ENCODE data around the gene DEFB127.
"Not testable (repeated sequence)": the region's sequence is repeated elsewhere in the genome, so short reads cannot be mapped to it uniquely, and the experiment has no call there.

Gene DEFB127, protein sequence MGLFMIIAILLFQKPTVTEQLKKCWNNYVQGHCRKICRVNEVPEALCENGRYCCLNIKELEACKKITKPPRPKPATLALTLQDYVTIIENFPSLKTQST
- total RNA-seq: 0 reads per million in 9 experiments

- no peak within 1 kb of the TSS for H3K4me3 Mint-ChIP-seq
- no peak for DNase-seq
- H3K27me3 Mint-ChIP-seq: peaks cover 49 to 56% of the 10 kb centered on the region in 2 donors
- no peaks in the 10 kb centered on the region for H3K4me1 Mint-ChIP-seq (ENCODE audit: low read depth in 2 of 2)
- no peaks in the 10 kb centered on the region for H3K36me3 Mint-ChIP-seq (ENCODE audit: insufficient read depth)
- no peaks in the 10 kb centered on the region for H3K9me3 Mint-ChIP-seq
- H3K27ac Mint-ChIP-seq: no peak within 1 kb of the TSS
- no peak for ATAC-seq (replicated peaks)
These were observed at the start of gene DEFB127 for GRCh38 chr20:157154-157553. Gene DEFB127, plus strand, starts transcription at chr20:157454. Its CDS starts 91 bp downstream, at chr20:157545.

GRCh38 chr20:112396-112795, 44.9 kb upstream of the DEFB127 start:
- no peaks in the 10 kb centered on the region for H3K4me1 Mint-ChIP-seq (ENCODE audit: low read depth in 2 of 2)
- H3K27me3 Mint-ChIP-seq: peaks cover 34 to 63% of the 10 kb centered on the region in 2 donors
- no peak overlapping the region for H3K4me3 Mint-ChIP-seq
- no peak overlapping the region for H3K27ac Mint-ChIP-seq
- DNase-seq (no peak), ATAC-seq (replicated peaks) (no peak)
- H3K9me3 Mint-ChIP-seq: no peaks in the 10 kb centered on the region
- H3K36me3 Mint-ChIP-seq (ENCODE audit: insufficient read depth): no peaks in the 10 kb centered on the region

GRCh38 chr20:117518-117917, 39.7 kb upstream of the DEFB127 start:
- no peaks in the 10 kb centered on the region for H3K9me3 Mint-ChIP-seq
- no peak overlapping the region for H3K4me3 Mint-ChIP-seq
- H3K36me3 Mint-ChIP-seq (ENCODE audit: insufficient read depth): no peaks in the 10 kb centered on the region
- no peak overlapping the region for H3K27ac Mint-ChIP-seq
- H3K27me3 Mint-ChIP-seq: peaks cover 62 to 71% of the 10 kb centered on the region in 2 donors
- ATAC-seq (replicated peaks) (no peak), DNase-seq (no peak)
- no peaks in the 10 kb centered on the region for H3K4me1 Mint-ChIP-seq (ENCODE audit: low read depth in 2 of 2)

DNA sequence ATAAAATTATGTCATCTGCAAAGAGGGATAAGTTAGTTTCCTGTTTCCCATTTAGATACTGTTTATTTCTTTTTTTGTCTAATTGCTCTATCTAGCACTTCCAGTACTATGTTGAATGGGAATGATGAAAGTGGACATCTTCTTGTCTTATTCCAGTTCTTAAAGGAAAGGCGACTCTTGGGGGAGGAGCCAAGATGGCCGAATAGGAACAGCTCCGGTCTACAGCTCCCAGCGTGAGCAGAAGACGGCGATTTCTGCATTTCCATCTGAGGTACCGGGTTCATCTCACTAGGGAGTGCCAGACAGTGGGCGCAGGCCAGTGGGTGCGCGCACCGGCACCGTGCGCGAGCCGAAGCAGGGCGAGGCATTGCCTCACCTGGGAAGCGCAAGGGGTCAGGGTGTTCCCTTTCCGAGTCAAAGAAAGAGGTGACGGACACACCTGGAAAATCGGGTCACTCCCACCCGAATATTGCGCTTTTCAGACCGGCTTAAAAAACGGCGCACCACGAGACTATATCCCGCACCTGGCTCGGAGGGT, 27.4 kb upstream of the DEFB127 start:
- H3K27ac Mint-ChIP-seq; H3K36me3 Mint-ChIP-seq (ENCODE audit: insufficient read depth); H3K4me1 Mint-ChIP-seq (ENCODE audit: low read depth in 2 of 2); DNase-seq; H3K4me3 Mint-ChIP-seq; ATAC-seq (replicated peaks); H3K9me3 Mint-ChIP-seq: not testable (repeated sequence)
- peaks cover 21 to 28% of the 10 kb centered on the region in 2 donors for H3K27me3 Mint-ChIP-seq

DNA sequence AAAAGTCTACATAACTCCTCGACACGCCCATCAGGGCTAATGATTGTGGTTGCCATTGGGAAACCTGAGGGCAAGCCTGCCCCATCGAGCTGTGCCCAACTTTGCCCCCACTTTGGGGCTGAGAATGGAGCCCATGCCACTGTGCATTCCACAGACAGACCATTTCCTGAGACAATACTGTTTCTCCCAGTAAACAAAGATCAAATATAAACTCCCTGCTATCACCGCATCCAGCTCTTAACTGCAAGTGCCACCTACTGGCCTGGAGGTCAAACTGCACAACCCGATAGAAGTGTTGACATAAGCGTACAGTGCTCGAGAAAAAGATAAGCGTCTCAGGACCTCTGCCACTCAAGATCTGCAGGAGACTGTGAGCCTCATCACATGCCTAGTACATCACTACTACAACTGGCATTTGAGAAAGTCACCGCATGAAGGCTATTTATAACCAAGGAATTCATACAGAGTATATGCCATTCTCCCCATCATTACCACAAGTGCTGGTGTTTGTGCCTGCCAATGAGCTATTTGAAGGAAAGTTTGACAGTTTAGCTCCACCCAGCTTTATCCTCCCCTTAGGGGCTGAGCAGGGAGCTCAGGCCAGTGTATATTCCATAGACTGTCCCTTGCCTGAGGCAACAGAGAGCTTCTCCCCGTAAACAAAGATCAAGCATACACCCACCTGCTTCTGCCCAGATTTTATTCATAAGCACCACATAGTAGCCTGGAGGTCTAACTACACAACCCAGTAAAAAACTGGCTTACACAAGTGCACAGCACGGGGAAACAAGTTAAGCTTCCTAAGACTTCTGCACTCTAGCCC, 19.4 kb upstream of the DEFB127 start:
- no peak for ATAC-seq (replicated peaks)
- no peaks in the 10 kb centered on the region for H3K36me3 Mint-ChIP-seq (ENCODE audit: insufficient read depth)
- H3K4me1 Mint-ChIP-seq (ENCODE audit: low read depth in 2 of 2): no peaks in the 10 kb centered on the region
- H3K4me3 Mint-ChIP-seq: no peak overlapping the region
- DNase-seq: no peak
- peaks cover 27 to 41% of the 10 kb centered on the region in 2 donors for H3K27me3 Mint-ChIP-seq
- H3K27ac Mint-ChIP-seq: no peak overlapping the region
- H3K9me3 Mint-ChIP-seq: peaks cover 0 to 7% of the 10 kb centered on the region in 2 donors

DNA sequence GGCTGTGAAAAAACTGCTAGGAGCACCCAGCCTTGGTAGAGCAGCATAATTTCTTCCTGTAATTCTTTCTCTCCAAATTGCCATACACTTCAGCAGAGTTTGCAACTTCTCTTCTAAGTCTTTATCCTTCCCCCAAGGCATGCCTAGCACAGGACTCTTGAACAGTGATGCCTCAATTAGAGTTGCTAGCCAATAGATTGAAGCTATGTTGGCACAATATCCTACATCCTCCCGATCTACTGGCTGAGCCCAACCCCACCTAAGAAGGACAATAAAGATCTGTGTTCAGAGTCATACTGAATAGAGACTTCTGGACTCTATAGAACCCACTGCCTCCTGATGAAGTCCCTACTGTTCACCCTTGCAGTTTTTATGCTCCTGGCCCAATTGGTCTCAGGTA, 15.0 kb upstream of the DEFB127 start, which contains the start of gene DEFB126:
Gene DEFB126, plus strand, starts transcription at position 301 of the 400 bp plus-strand sequence. Its CDS starts 39 bp downstream, at position 340.
- DNase-seq (no peak), ATAC-seq (replicated peaks) (no peak)
- Mint-ChIP-seq H3K27me3 (peaks cover 46 to 62% of the 10 kb centered on the region in 2 donors), H3K4me3 (no peak within 1 kb of the TSS), H3K27ac (no peak within 1 kb of the TSS), H3K4me1 (ENCODE audit: low read depth in 2 of 2) (no peaks in the 10 kb centered on the region), H3K9me3 (peaks cover 0 to 6% of the 10 kb centered on the region in 2 donors), H3K36me3 (ENCODE audit: insufficient read depth) (no peaks in the 10 kb centered on the region)

- DNase-seq (no peak), ATAC-seq (replicated peaks) (no peak)
- Mint-ChIP-seq H3K27me3 (peaks cover 30 to 50% of the 10 kb centered on the region in 2 donors), H3K27ac (no peak overlapping the region), H3K4me1 (ENCODE audit: low read depth in 2 of 2) (no peaks in the 10 kb centered on the region), H3K36me3 (ENCODE audit: insufficient read depth) (no peaks in the 10 kb centered on the region), H3K4me3 (no peak overlapping the region), H3K9me3 (no peaks in the 10 kb centered on the region)
These were observed 11.4 kb upstream of the DEFB127 start for GRCh38 chr20:145877-146276.

- Mint-ChIP-seq H3K27ac (no peak overlapping the region), H3K36me3 (ENCODE audit: insufficient read depth) (no peaks in the 10 kb centered on the region), H3K27me3 (peaks cover 43 to 54% of the 10 kb centered on the region in 2 donors), H3K9me3 (no peaks in the 10 kb centered on the region), H3K4me1 (ENCODE audit: low read depth in 2 of 2) (no peaks in the 10 kb centered on the region), H3K4me3 (no peak overlapping the region)
- DNase-seq: no peak
- no peak for ATAC-seq (replicated peaks)
These were observed 5.1 kb upstream of the DEFB127 start for GRCh38 chr20:152131-152530.

GRCh38 chr20:164618-165017, 7.4 kb downstream of the DEFB127 start:
- Mint-ChIP-seq H3K36me3 (ENCODE audit: insufficient read depth) (no peaks in the 10 kb centered on the region), H3K27me3 (peaks cover 3 to 20% of the 10 kb centered on the region in 2 donors), H3K4me1 (ENCODE audit: low read depth in 2 of 2) (no peaks in the 10 kb centered on the region), H3K9me3 (no peaks in the 10 kb centered on the region), H3K4me3 (no peak overlapping the region), H3K27ac (no peak overlapping the region)
- ATAC-seq (replicated peaks): no peak
- DNase-seq: no peak

GRCh38 chr20:168876-169275, 11.6 kb downstream of the DEFB127 start:
- no peaks in the 10 kb centered on the region for H3K36me3 Mint-ChIP-seq (ENCODE audit: insufficient read depth)
- no peak for ATAC-seq (replicated peaks)
- H3K27me3 Mint-ChIP-seq: peaks cover 0 to 22% of the 10 kb centered on the region in 2 donors
- H3K27ac Mint-ChIP-seq: no peak overlapping the region
- no peak overlapping the region for H3K4me3 Mint-ChIP-seq
- no peak for DNase-seq
- no peaks in the 10 kb centered on the region for H3K9me3 Mint-ChIP-seq
- no peaks in the 10 kb centered on the region for H3K4me1 Mint-ChIP-seq (ENCODE audit: low read depth in 2 of 2)

GRCh38 chr20:184288-184687, 27.0 kb downstream of the DEFB127 start:
- Mint-ChIP-seq H3K27me3 (peaks cover 63 to 81% of the 10 kb centered on the region in 2 donors), H3K4me1 (ENCODE audit: low read depth in 2 of 2) (no peaks in the 10 kb centered on the region), H3K9me3 (no peaks in the 10 kb centered on the region), H3K4me3 (no peak overlapping the region), H3K27ac (no peak overlapping the region), H3K36me3 (ENCODE audit: insufficient read depth) (no peaks in the 10 kb centered on the region)
- DNase-seq (no peak), ATAC-seq (replicated peaks) (no peak)

DNA sequence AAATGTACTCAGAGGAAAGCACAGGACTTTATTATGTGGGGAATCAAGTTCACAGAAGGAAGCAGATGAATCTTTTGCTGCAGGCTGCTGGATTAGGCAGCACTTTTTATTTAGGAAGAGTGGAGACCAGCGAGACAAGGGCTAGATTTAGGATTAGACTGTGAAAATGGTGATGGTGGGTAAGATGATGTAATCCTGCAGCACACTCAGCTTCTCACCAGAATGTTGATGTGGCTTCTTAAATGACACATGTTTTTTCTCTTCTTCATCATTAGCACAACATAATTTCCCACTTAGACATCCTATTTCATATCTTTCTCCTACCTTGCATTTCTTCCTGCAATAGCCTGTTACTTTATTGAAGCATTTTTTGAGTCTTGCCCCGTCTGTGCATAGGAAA, 30.5 kb downstream of the DEFB127 start:
- peaks cover 60 to 97% of the 10 kb centered on the region in 2 donors for H3K27me3 Mint-ChIP-seq
- no peak overlapping the region for H3K4me3 Mint-ChIP-seq
- no peaks in the 10 kb centered on the region for H3K9me3 Mint-ChIP-seq

GRCh38 chr20:189611-190010, 32.4 kb downstream of the DEFB127 start, which contains the start of gene DEFB128:
Gene DEFB128, minus strand, starts transcription at chr20:189711. Its CDS starts 88 bp downstream, at chr20:189623.
- no peaks in the 10 kb centered on the region for H3K4me1 Mint-ChIP-seq (ENCODE audit: low read depth in 2 of 2)
- H3K9me3 Mint-ChIP-seq: no peaks in the 10 kb centered on the region
- ATAC-seq (replicated peaks) (no peak), DNase-seq (no peak)
- no peak within 1 kb of the TSS for H3K27ac Mint-ChIP-seq
- no peak within 1 kb of the TSS for H3K4me3 Mint-ChIP-seq
- peaks cover 45 to 96% of the 10 kb centered on the region in 2 donors for H3K27me3 Mint-ChIP-seq
- no peaks in the 10 kb centered on the region for H3K36me3 Mint-ChIP-seq (ENCODE audit: insufficient read depth)

More for the DNA sequence above, 30.5 kb downstream of the DEFB127 start:
- no peak overlapping the region for H3K27ac Mint-ChIP-seq
- DNase-seq (no peak), ATAC-seq (replicated peaks) (no peak)
- H3K36me3 Mint-ChIP-seq (ENCODE audit: insufficient read depth): no peaks in the 10 kb centered on the region
- no peaks in the 10 kb centered on the region for H3K4me1 Mint-ChIP-seq (ENCODE audit: low read depth in 2 of 2)

GRCh38 chr20:198225-198624, 41.0 kb downstream of the DEFB127 start:
- ATAC-seq (replicated peaks): no peak
- Mint-ChIP-seq H3K9me3 (peaks cover 0 to 2% of the 10 kb centered on the region in 2 donors), H3K36me3 (ENCODE audit: insufficient read depth) (no peaks in the 10 kb centered on the region), H3K4me3 (no peak overlapping the region), H3K4me1 (ENCODE audit: low read depth in 2 of 2) (no peaks in the 10 kb centered on the region), H3K27me3 (peaks cover 43 to 61% of the 10 kb centered on the region in 2 donors), H3K27ac (no peak overlapping the region)
- DNase-seq: no peak

All from effector memory CD8-positive, alpha-beta T cell (primary cell).